Amniotic epithelial cell (primary cell): Measurements from ENCODE around the gene PHF10.
A peak's percentile ranks its signal among the peaks of the same experiment; 100 is the strongest.
"Not testable (repeated sequence)": the region's sequence is repeated elsewhere in the genome, so short reads cannot be mapped to it uniquely, and the experiment has no call there.

ENCODE experiments used
- DNase-seq: peaks from one replicate; pipeline ENCODE4 v3.0.0-alpha.2; 2010; ENCODE audit warnings: low read depth

Gene PHF10

GRCh38 chr6:169723200-169723909 lies 945 bp downstream of the PHF10 start:
- DNase-seq: peak; percentile 57

DNA sequence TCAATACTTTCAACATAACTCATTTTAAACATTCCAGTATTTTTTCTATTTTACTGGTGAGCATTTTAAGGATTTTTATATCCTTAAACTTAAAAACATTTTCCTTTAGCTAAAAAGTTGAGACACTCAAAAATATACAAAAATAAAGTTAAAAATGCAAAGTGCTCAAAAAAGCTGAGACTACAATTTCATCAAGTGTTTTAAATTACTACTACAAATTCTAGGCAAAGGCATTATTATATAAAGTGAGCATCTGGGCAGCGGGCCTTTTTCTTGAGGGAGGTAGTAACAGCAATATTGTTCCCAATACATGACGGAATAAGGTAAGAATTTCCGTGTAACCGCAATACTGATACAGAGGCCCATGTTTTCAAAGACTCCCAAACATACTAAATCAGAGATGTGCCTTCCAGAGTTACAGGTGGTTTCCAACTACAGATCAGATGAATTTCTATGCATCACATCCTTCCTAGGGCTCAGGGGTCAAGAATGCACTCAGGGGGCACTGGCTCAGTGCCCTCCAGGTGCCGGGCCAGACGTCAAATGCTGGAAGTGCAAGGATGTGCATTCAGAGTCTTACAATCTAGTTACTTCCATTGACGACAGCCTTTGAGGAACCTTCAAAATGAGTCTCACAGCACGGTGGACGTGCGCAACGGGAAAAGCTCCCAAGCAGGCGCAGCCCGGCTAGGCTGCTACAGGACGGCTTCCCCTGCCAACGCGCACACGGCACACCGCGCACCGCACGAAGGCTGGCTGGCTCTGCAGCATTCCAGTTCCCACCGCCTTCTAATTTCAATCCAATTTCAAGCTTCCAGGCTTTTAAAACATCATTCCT lies 1.7 kb downstream of the PHF10 start:
- peak; percentile 91 for DNase-seq

- no peak for DNase-seq
These were observed 4.0 kb downstream of the PHF10 start for GRCh38 chr6:169720207-169720855.

- DNase-seq: peak; percentile 82
These were observed 5.2 kb downstream of the PHF10 start for GRCh38 chr6:169719117-169719516.

- DNase-seq: no peak
These were observed 9.7 kb downstream of the PHF10 start for GRCh38 chr6:169714595-169714994.

DNA sequence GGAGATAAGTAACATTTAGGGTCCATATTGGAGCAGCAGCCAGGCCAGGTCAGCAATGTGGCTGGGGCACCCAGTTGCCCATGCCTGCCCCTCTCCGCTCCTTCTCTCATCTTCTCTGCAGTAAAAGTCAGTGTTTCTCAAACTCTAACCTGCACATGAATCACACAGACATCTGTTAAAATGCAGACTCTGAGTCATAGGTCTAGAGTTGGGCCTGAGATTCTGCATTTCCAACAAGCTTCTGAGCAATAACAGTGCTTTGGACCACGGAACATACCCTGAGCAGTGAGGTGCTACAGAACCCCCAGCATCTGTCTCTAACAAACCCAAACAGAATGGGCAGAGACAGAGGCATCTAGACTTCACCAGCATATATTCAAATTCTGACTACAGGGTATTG lies 10.1 kb downstream of the PHF10 start:
- peak; percentile 46 for DNase-seq

- no peak for DNase-seq
These were observed 14.3 kb downstream of the PHF10 start for GRCh38 chr6:169710009-169710408.

DNA sequence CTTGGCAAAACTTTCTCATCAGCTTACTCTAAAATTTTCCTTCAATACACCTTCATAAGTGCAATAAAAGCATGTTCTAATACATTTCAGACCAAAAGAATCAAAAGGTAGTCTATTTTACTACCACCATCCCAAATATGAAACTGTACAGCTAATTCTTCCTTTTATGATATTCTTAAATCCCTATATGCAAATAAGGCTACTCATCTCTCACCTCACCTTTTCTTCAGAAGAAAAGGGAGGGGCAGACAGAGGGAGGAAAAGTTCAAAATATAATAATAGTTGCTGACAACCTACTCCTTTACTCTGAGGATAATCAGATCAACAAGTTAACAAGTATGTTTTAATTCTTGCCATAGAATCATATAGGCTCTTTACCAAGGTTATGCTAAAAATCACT lies 15.0 kb downstream of the PHF10 start:
- DNase-seq: no peak

DNA sequence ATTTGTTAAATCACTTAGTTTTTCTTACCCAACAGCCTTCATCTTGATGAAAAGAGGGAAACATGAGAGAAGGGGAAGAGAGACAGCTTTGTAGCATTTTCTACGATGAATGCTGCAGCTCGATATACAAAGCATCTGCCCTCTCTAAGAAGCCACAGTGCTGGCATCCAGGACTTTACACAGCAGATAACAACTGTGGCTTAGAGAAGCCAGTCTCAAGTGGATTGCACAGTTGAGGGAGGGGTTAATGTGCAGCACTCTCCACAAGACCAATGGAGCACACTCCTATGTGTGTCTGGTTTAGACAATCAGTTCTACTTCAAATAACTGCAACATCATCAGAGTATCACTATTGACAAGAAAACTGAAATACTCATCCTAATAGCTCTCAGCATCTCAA lies 16.5 kb downstream of the PHF10 start:
- DNase-seq: peak; percentile 29

GRCh38 chr6:169702840-169703246 lies 21.5 kb downstream of the PHF10 start:
- no peak for DNase-seq

GRCh38 chr6:169701954-169702839 lies 22.1 kb downstream of the PHF10 start, which contains the start of the genes C6orf120 and WDR27:
Gene C6orf120, plus strand, starts transcription at chr6:169702126. Its CDS starts 334 bp downstream, at chr6:169702460.
Gene WDR27, minus strand, starts transcription at chr6:169702029. Its CDS starts 13,024 bp downstream, at chr6:169689005.
- peak; percentile 94 for DNase-seq

- no peak for DNase-seq
These were observed 22.9 kb downstream of the PHF10 start for GRCh38 chr6:169701311-169701953.

DNA sequence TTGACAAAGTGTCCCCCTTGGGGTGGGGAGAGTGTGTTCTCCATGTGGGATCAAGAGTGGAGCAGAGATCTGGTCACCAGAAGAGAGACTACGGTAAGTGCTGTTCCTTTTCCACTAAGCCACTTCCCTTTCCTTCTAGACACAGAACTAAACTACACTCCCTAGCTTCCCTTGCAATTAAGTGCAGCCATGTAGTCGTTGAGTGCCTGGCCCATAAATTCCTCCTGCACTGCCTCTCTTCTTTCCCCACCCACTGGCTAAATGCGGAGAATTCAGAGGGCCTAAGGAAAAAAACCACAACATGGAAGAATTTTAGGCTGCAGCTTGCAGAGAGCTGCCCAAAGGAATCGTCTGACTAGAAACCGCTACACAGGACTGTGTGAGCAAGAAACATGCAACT lies 24.0 kb downstream of the PHF10 start:
- peak; percentile 62 for DNase-seq

GRCh38 chr6:169697115-169697514 lies 27.2 kb downstream of the PHF10 start:
- DNase-seq: not testable (repeated sequence)

DNA sequence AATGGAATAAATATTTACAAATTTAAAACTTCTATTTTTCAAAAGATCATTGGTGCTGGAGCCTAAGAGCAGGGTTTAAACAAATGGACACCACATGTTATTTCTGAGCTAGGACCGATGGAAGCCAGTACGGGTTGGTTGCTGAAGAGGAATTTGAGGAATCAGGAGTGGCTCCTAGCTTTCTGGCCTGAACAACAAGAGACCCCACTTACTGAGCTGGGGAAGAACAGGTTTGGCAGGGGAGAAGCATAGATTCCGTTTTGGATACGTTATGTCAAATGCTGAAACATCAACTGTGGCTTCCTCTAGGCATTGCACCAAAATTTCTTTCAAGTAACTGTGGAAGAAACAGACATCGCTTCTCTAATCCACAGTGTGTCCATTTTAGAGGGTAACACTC lies 29.2 kb downstream of the PHF10 start:
- no peak for DNase-seq

DNA sequence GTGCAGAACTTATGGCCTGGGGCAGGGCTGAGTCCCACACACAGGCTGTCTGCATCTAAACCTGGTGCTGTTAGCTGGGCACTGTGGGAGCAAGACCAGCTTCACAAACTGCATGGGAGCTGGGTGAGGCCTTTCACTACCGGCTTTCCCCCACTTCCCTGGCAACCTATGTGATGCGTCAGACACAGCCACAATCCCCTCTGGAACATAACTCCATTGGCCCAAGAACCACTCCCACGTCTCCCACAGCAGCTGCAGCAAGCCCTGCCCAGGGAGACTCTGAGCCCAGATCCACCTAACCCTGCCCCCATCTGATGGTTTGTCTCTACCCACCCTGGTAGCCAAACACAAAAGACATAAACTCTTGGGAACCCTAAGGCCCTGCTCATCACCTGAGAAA lies 31.8 kb downstream of the PHF10 start:
- DNase-seq: peak; percentile 48

DNA sequence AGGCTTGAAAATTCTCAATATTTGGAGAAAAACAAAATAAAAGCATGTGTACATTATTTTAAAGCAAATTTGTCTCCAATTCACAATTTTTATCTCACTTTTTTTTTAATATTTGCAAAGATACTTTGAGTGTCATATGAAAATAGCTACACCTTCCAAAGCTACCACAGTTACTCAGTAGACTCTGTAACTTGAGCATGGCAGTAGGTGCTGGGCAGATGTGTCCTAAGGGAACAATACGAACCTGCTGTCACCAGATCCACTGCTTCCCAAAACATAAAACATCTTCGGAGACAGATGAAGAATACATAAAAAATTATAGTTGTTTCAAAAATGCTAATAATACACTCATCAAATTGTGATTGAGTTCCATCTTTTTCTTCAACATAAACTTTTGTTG lies 33.0 kb downstream of the PHF10 start:
- no peak for DNase-seq

GRCh38 chr6:169689287-169689686 lies 35.0 kb downstream of the PHF10 start:
- peak; percentile 97 for DNase-seq

DNA sequence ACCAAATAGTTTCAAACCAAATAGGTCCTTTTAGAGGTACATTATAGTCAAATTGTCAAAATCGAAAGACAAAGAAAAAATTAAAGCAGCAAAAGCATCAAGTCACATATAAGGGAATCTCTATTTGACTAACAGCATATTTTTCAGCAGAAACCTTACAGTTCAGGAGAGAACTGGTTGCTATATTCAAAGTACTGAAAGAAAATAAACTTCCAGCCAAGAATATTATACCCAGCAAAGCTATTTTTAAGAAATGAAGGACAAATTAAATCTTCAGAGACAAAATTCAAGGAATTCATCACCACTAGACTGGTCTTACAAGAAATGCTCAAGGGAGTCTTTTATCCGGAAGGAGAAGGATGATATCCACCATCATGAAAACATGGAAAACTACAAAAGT lies 38.4 kb downstream of the PHF10 start:
- no peak for DNase-seq

DNA sequence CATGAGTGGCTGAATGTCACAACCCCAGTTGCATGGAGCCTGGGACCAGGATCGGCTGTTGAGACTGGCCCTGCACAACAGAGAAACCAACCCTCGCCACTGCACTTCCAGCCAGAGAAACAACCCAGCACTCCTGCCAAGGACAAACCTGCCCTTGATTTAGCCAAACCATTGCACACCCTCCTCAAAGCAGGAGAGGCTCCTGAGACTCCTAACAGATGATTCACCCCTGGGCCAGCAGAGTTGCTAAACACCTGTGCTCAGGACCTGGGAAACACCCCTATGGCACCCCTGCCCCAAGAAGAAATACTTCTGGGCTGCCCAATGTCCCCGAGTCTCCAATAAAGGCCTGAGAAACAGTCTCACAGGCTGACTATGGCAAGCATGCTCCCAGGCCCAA lies 40.2 kb downstream of the PHF10 start:
- no peak for DNase-seq

GRCh38 chr6:169678342-169678741 lies 46.0 kb downstream of the PHF10 start:
- DNase-seq: no peak
